Activated CD8-positive, alpha-beta memory T cell treated with anti-CD3 and anti-CD28 coated beads, Interleukin-2, amount 50 U/mL, for 24 hours (primary cell): ENCODE data around the gene RASAL3.
A peak's percentile ranks its signal among the peaks of the same experiment; 100 is the strongest.
"Not testable (repeated sequence)": the region's sequence is repeated elsewhere in the genome, so short reads cannot be mapped to it uniquely, and the experiment has no call there.

Experiments
- DNase-seq: peaks from one replicate; pipeline ENCODE4 v3.0.0-alpha.2; 2020; ENCODE audit errors: extremely low read depth

RASAL3 gene

GRCh38 chr19:15473821-15474220, 9.5 kb upstream of the RASAL3 start:
- DNase-seq, result not testable (repeated sequence)

GRCh38 chr19:15471639-15472101, 7.3 kb upstream of the RASAL3 start:
- DNase-seq, result no peak

- DNase-seq, result no peak
These were observed 5.4 kb upstream of the RASAL3 start for GRCh38 chr19:15469513-15470297.

GRCh38 chr19:15468675-15469512, 4.5 kb upstream of the RASAL3 start:
- DNase-seq, result no peak

GRCh38 chr19:15467734-15468214, 3.4 kb upstream of the RASAL3 start:
- no peak for DNase-seq

GRCh38 chr19:15466851-15467733, 2.7 kb upstream of the RASAL3 start:
- DNase-seq, result no peak

GRCh38 chr19:15463861-15464371, 428 bp downstream of the RASAL3 start:
- peak; percentile 39 for DNase-seq

- DNase-seq, result no peak
These were observed 2.6 kb downstream of the RASAL3 start for GRCh38 chr19:15461694-15462093.

GRCh38 chr19:15457701-15458484, 6.5 kb downstream of the RASAL3 start:
- no peak for DNase-seq

GRCh38 chr19:15456871-15457700, 7.3 kb downstream of the RASAL3 start:
- no peak for DNase-seq

GRCh38 chr19:15456441-15456840, 7.9 kb downstream of the RASAL3 start:
- DNase-seq, result no peak

- no peak for DNase-seq
These were observed 8.3 kb downstream of the RASAL3 start for GRCh38 chr19:15455996-15456395.

GRCh38 chr19:15453906-15454860, 10.2 kb downstream of the RASAL3 start:
- no peak for DNase-seq

- no peak for DNase-seq
These were observed 11.2 kb downstream of the RASAL3 start for GRCh38 chr19:15453091-15453578.

- no peak for DNase-seq
These were observed 12.0 kb downstream of the RASAL3 start for GRCh38 chr19:15452111-15453047.

GRCh38 chr19:15450528-15450890, 13.8 kb downstream of the RASAL3 start:
- DNase-seq, result no peak
